IMR-90 (cell line): Measurements from ENCODE around the gene PLXNC1. TPM values are rescaled to one million over a fixed set of nuclear protein-coding genes. Genes with fewer than 3 reads are reported as not detected.

Experiments
- ATAC-seq: fragments of 200-7000 bp; cut with Tn5 transposase; 2 replicates; pipeline ENCODE4 v1.9.1; 2020; ENCODE audit warnings: low read depth, mild to moderate bottlenecking, moderate library complexity
- BruUV-seq: library from RNA; stranded (reverse); fragments of 400-500 nt; replicated peaks from 2 replicates; lab custom pipeline; 2021; lab: Mats Ljungman, UMichigan
- CTCF ChIA-PET: fragments of 300-600 bp; formaldehyde crosslinking; extraction: SDS; loops from one replicate; lab custom pipeline; 2021; ENCODE audit warnings: antibody characterized with exemption; lab: Yijun Ruan, JAX
- POLR2A ChIA-PET: fragments of 300-600 bp; sonication (Branson Sonifier 250); formaldehyde crosslinking; loops from one replicate; lab custom pipeline; 2022; ENCODE audit warnings: antibody characterized with exemption; ENCODE audit not compliant: unreplicated experiment; lab: Charles Lee
- DNase-seq: peaks from one replicate; pipeline ENCODE4 v3.0.0; 2013
- H2AFZ ChIP-seq: replicated peaks from 2 replicates; pipeline ENCODE3; 2013; ENCODE audit warnings: low read length, mild to moderate bottlenecking; ENCODE audit not compliant: poor library complexity
- H2AK5ac ChIP-seq: 2 replicates; pipeline ENCODE4 v1.6.1; 2013; ENCODE audit warnings: low read depth, low read length, inconsistent platforms
- H2AK9ac ChIP-seq: replicated peaks from 2 replicates; pipeline ENCODE3; 2013; ENCODE audit warnings: mild to moderate bottlenecking, low read depth, low read length, moderate library complexity; ENCODE audit not compliant: poor library complexity
- H2BK120ac ChIP-seq: 2 replicates; pipeline ENCODE4 v1.6.1; 2013; ENCODE audit warnings: low read depth, low read length, inconsistent platforms
- H2BK15ac ChIP-seq: 3 replicates; pipeline ENCODE4 v1.6.1; 2013; ENCODE audit warnings: low read depth, low read length, inconsistent platforms
- H2BK20ac ChIP-seq: 2 replicates; pipeline ENCODE4 v1.6.1; 2013; ENCODE audit warnings: low read depth, mild to moderate bottlenecking, inconsistent platforms, low read length, moderate library complexity
- H2BK5ac ChIP-seq: 2 replicates; pipeline ENCODE4 v1.6.1; 2013; ENCODE audit warnings: mild to moderate bottlenecking, low read depth, low read length, inconsistent platforms; ENCODE audit not compliant: poor library complexity, severe bottlenecking
- H3K14ac ChIP-seq: replicated peaks from 2 replicates; pipeline ENCODE4 v1.6.1; 2013; ENCODE audit warnings: low read depth, low read length, inconsistent platforms
- H3K18ac ChIP-seq: 2 replicates; pipeline ENCODE4 v1.6.1; 2013; ENCODE audit warnings: low read depth, low read length, control low read depth
- H3K23ac ChIP-seq: 2 replicates; pipeline ENCODE4 v1.6.1; 2013; ENCODE audit warnings: low read depth, low read length, inconsistent platforms
- H3K27ac ChIP-seq: 2 replicates; pipeline ENCODE4 v1.5.1; 2013; ENCODE audit warnings: mild to moderate bottlenecking, control low read depth, low read length; ENCODE audit not compliant: insufficient read depth
- H3K27me3 ChIP-seq: 2 replicates; pipeline ENCODE4 v1.6.1; 2013; ENCODE audit warnings: low read length; ENCODE audit not compliant: control insufficient read depth, insufficient read depth
- H3K36me3 ChIP-seq: 2 replicates; pipeline ENCODE4 v1.6.1; 2013; ENCODE audit warnings: low read length, mixed read lengths; ENCODE audit not compliant: control insufficient read depth, insufficient read depth
- H3K4ac ChIP-seq: 2 replicates; pipeline ENCODE4 v1.6.1; 2013; ENCODE audit warnings: low read depth, low read length, inconsistent platforms
- H3K4me1 ChIP-seq: 2 replicates; pipeline ENCODE4 v1.6.1; 2013; ENCODE audit warnings: low read length, mixed read lengths; ENCODE audit not compliant: control insufficient read depth, insufficient read depth
- H3K4me2 ChIP-seq: 2 replicates; pipeline ENCODE4 v1.6.1; 2013; ENCODE audit warnings: low read depth, mild to moderate bottlenecking, control low read depth, low read length, moderate library complexity
- H3K4me3 ChIP-seq: 2 replicates; pipeline ENCODE4 v1.5.1; 2013; ENCODE audit warnings: low read depth, mild to moderate bottlenecking, control low read depth, low read length, moderate library complexity; ENCODE audit not compliant: insufficient read depth
- H3K56ac ChIP-seq: 2 replicates; pipeline ENCODE4 v1.6.1; 2013; ENCODE audit warnings: low read length, inconsistent platforms; ENCODE audit not compliant: insufficient read depth; ENCODE audit errors: extremely low read depth
- H3K79me1 ChIP-seq, 2 experiments: 2 replicates each; pipeline ENCODE4 v1.6.1; 2013; ENCODE audit warnings: low read length in 2 of 2, inconsistent platforms in 1 of 2, low read depth in 1 of 2
- H3K9ac ChIP-seq: 2 replicates; pipeline ENCODE4 v1.6.1; 2013; ENCODE audit warnings: low read depth, low read length, control low read depth
- H3K9me1 ChIP-seq: 2 replicates; pipeline ENCODE4 v1.6.1; 2013; ENCODE audit warnings: low read length, inconsistent platforms; ENCODE audit not compliant: insufficient read depth
- H3K9me3 ChIP-seq: 2 replicates; pipeline ENCODE4 v1.6.1; 2013; ENCODE audit warnings: low read length; ENCODE audit not compliant: control insufficient read depth, insufficient read depth
- H4K20me1 ChIP-seq: 2 replicates; pipeline ENCODE4 v1.6.1; 2013; ENCODE audit warnings: low read length, inconsistent platforms; ENCODE audit not compliant: insufficient read depth
- H4K5ac ChIP-seq: 2 replicates; pipeline ENCODE4 v1.6.1; 2013; ENCODE audit warnings: mild to moderate bottlenecking, low read depth, low read length, control low read depth
- H4K8ac ChIP-seq, 2 experiments: 2 replicates each; pipeline ENCODE4 v1.6.1; 2013; ENCODE audit warnings: low read depth in 2 of 2, low read length in 2 of 2, control low read depth in 1 of 2, inconsistent platforms in 1 of 2
- H4K91ac ChIP-seq: 2 replicates; pipeline ENCODE4 v1.6.1; 2013; ENCODE audit warnings: low read depth, low read length, inconsistent platforms; ENCODE audit not compliant: insufficient read depth
- BHLHE40 ChIP-seq: fragments of 150-350 bp; IDR thresholded peaks from 2 replicates; pipeline ENCODE4 v1.6.1; 2016; ENCODE audit warnings: mild to moderate bottlenecking, low read depth, low read length
- CEBPB ChIP-seq: IDR thresholded peaks from 2 replicates; pipeline ENCODE4 v1.6.1; 2012; ENCODE audit warnings: low read depth, low read length, improper control_type of control experiment
- FOS ChIP-seq: fragments of 150-350 bp; IDR thresholded peaks from 2 replicates; pipeline ENCODE4 v1.6.1; 2016; ENCODE audit warnings: low read depth, low read length
- MAFK ChIP-seq: IDR thresholded peaks from 2 replicates; pipeline ENCODE4 v1.6.1; 2012; ENCODE audit warnings: low read depth, low read length, improper control_type of control experiment
- MAZ ChIP-seq: IDR thresholded peaks from 2 replicates; pipeline ENCODE4 v1.6.1; 2012; ENCODE audit warnings: low read depth, mild to moderate bottlenecking, low read length, improper control_type of control experiment, moderate library complexity, borderline replicate concordance
- MXI1 ChIP-seq: IDR thresholded peaks from 2 replicates; pipeline ENCODE4 v1.6.1; 2012; ENCODE audit warnings: low read depth, mild to moderate bottlenecking, low read length, moderate library complexity, borderline replicate concordance
- NFE2L2 ChIP-seq: fragments of 150-350 bp; IDR thresholded peaks from 2 replicates; pipeline ENCODE4 v1.6.1; 2016; ENCODE audit warnings: low read depth, mild to moderate bottlenecking, low read length
- POLR2A ChIP-seq: IDR thresholded peaks from 2 replicates; pipeline ENCODE4 v1.6.1; 2012; ENCODE audit warnings: mild to moderate bottlenecking, low read depth, low read length
- RAD21 ChIP-seq: IDR thresholded peaks from 2 replicates; pipeline ENCODE4 v1.6.1; 2012; ENCODE audit warnings: low read length, improper control_type of control experiment
- RCOR1 ChIP-seq: IDR thresholded peaks from 2 replicates; pipeline ENCODE4 v1.6.1; 2012; ENCODE audit warnings: mild to moderate bottlenecking, low read length, improper control_type of control experiment; ENCODE audit not compliant: insufficient replicate concordance
- SMC3 ChIP-seq: fragments of 150-350 bp; IDR thresholded peaks from 2 replicates; pipeline ENCODE4 v1.6.1; 2016; ENCODE audit warnings: low read depth, mild to moderate bottlenecking, antibody characterized with exemption, low read length, moderate library complexity
- WGBS, 2 experiments: methylation state at CpG; one replicate each; pipeline versions ENCODE4 v1.1.5 to v1.1.7; 2013; ENCODE audit warnings: missing lambda C conversion rate in 2 of 2; ENCODE audit not compliant: insufficient read length in 1 of 2; ENCODE audit errors: extremely low coverage in 2 of 2; 5-methylcytosine and 5-hydroxymethylcytosine counted together
- dilution Hi-C: fragments of 300-500 bp; cut with HindIII; formaldehyde crosslinking; loops from one replicate; pipeline ENCODE4 v1.14.3; 2018; ENCODE audit warnings: low sequenced_read_pairs; ENCODE audit not compliant: unreplicated experiment
- in situ Hi-C: fragments of 300-500 bp; cut with MboI; formaldehyde crosslinking; loops from 3 replicates; pipeline ENCODE4 v1.14.3; 2019; ENCODE audit warnings: low sequenced_read_pairs, inconsistent platforms, mixed read lengths
- intact Hi-C: fragments of 100-400 bp; cut with micrococcal nuclease; formaldehyde crosslinking; loops from 2 replicates; pipeline ENCODE4 v1.10.0; 2022
- polyA plus RNA-seq, 3 experiments: library from polyadenylated mRNA; depleted of rRNA; stranded (reverse); fragments of >200 nt; gene quantifications; 2 replicates each; pipeline ENCODE4 v1.2.3, GENCODE V29; 2012; ENCODE audit warnings: low replicate concordance in 1 of 3
- total RNA-seq: library from RNA; depleted of rRNA; stranded (reverse); fragments of >200 nt; gene quantifications from 2 replicates; pipeline ENCODE4 v1.2.3, GENCODE V29; 2012
- TF ChIP-seq, protein P1 (sequence below): fragments of 150-350 bp; IDR thresholded peaks from 2 replicates; pipeline ENCODE4 v1.6.1; 2016; ENCODE audit warnings: low read depth, mild to moderate bottlenecking, low read length, moderate library complexity, borderline replicate concordance
- TF ChIP-seq, protein P2 (sequence below): conservative IDR thresholded peaks from 2 replicates; pipeline ENCODE4 v1.5.1; 2012; ENCODE audit warnings: mild to moderate bottlenecking, low read depth, low read length, improper control_type of control experiment

Gene PLXNC1
- total and polyA plus RNA-seq, 2 of the 4 experiments (the other 2 are of a cell fraction), result 1.0 to 1.6 TPM

DNA sequence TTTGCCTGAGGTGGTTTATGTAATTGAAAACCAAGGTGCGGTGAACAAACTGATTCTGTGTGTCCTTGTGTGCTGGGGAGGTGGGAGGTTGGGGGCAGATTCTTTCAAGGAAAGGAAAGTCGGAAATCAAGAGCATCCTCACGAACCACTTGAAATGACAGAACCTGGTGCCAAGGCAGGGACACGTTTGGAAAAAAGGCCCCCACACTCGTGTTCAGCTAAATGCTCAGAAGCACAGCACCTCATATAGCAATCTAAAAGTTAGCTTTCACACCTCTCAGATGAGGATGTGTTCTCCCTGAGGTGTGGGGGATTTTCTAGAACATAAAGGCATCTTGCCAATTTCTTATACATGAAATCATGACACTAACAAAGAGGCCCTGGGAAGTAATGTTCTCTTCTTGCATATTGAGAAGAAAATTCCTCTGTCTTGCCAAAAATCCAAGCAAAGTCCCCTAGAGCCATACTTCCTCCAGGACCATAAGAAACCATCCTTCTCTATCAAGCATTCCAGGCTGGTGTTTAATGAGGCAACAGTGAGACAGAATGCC is 119.6 kb downstream of the PLXNC1 start (continued):
- no peak for TF ChIP-seq SMC3
- no peak for TF ChIP-seq NFE2L2
- TF ChIP-seq BHLHE40, result no peak
- TF ChIP-seq RAD21, result no peak
- no peak for TF ChIP-seq MAZ
- no peak for TF ChIP-seq RCOR1

- POLR2A ChIA-PET, result no interaction called here
- Histone ChIP-seq H4K8ac (no peak overlapping the region), H2AK9ac (no peak overlapping the region), H4K20me1 (no peaks in the 10 kb centered on the region), H2BK15ac (no peak overlapping the region), H3K4ac (no peak overlapping the region), H3K27ac (no peak overlapping the region), H3K9ac (no peak overlapping the region), H3K79me1 (no peaks in the 10 kb centered on the region), H3K56ac (no peak overlapping the region), H2AK5ac (no peak overlapping the region), H3K27me3 (no peaks in the 10 kb centered on the region), H2BK20ac (no peak overlapping the region), H3K18ac (no peak overlapping the region), H3K9me1 (peaks cover 3% of the 10 kb centered on the region; the same call in 1 of the 2 replicates), H2BK120ac (no peak overlapping the region), H3K14ac (no peak overlapping the region), H3K9me3 (no peaks in the 10 kb centered on the region), H3K4me1 (peaks cover 6% of the 10 kb centered on the region; the same call in 1 of the 2 replicates), H3K4me2 (no peak overlapping the region), H3K4me3 (no peak overlapping the region), H4K91ac (no peak overlapping the region), H2AFZ (no peak overlapping the region), H3K36me3 (no peaks in the 10 kb centered on the region), H2BK5ac (no peak overlapping the region), H4K5ac (no peak overlapping the region), H3K23ac (no peak overlapping the region)
- no peak for ATAC-seq
- no peak for DNase-seq
- CTCF ChIA-PET, result interaction anchor here (0.8 kb wide), 1 partner anchor 27 kb away, joined by 3 read pairs; no protein-coding TSS in a partner anchor
- intact Hi-C loops (loop anchor here (5.0 kb wide), 2 partner anchors 97 to 158 kb away; no protein-coding TSS in a partner anchor), dilution Hi-C loops (no loop called here), in situ Hi-C loops (no loop called here)
- WGBS, 2 experiments, result 100% methylated on average over 3 of the region's 4 CpGs; no CpG with 5 or more reads in 1 of the 2 experiments
- no TSS peak for BruUV-seq
- TF ChIP-seq POLR2A, result no peak
- TF ChIP-seq CEBPB, result no peak
- TF ChIP-seq, protein P1, sequence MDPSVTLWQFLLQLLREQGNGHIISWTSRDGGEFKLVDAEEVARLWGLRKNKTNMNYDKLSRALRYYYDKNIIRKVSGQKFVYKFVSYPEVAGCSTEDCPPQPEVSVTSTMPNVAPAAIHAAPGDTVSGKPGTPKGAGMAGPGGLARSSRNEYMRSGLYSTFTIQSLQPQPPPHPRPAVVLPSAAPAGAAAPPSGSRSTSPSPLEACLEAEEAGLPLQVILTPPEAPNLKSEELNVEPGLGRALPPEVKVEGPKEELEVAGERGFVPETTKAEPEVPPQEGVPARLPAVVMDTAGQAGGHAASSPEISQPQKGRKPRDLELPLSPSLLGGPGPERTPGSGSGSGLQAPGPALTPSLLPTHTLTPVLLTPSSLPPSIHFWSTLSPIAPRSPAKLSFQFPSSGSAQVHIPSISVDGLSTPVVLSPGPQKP, result no peak
- TF ChIP-seq MXI1, result no peak
- no peak for TF ChIP-seq MAZ
- TF ChIP-seq MAFK, result no peak
- TF ChIP-seq, protein P2, sequence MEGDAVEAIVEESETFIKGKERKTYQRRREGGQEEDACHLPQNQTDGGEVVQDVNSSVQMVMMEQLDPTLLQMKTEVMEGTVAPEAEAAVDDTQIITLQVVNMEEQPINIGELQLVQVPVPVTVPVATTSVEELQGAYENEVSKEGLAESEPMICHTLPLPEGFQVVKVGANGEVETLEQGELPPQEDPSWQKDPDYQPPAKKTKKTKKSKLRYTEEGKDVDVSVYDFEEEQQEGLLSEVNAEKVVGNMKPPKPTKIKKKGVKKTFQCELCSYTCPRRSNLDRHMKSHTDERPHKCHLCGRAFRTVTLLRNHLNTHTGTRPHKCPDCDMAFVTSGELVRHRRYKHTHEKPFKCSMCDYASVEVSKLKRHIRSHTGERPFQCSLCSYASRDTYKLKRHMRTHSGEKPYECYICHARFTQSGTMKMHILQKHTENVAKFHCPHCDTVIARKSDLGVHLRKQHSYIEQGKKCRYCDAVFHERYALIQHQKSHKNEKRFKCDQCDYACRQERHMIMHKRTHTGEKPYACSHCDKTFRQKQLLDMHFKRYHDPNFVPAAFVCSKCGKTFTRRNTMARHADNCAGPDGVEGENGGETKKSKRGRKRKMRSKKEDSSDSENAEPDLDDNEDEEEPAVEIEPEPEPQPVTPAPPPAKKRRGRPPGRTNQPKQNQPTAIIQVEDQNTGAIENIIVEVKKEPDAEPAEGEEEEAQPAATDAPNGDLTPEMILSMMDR, result no peak
- TF ChIP-seq FOS, result no peak
Observed at GRCh38 chr12:94269316-94269999, 121.1 kb downstream of the PLXNC1 start.
